Measurements from ENCODE around the gene ZAR1. TPM values are rescaled to one million over a fixed set of nuclear protein-coding genes. Genes with fewer than 3 reads are reported as not detected.

The ZAR1 gene
- total and polyA plus RNA-seq, 5 donors: not detected

GRCh38 chr4:48518143-48518542 is 28.1 kb downstream of the ZAR1 start:
- H3K27me3 ChIP-seq (ENCODE audit: control insufficient read depth, insufficient read depth): no peaks in the 10 kb centered on the region
- ATAC-seq (no peak), DNase-seq (no peak)
- intact Hi-C loops (cut with DNase I): no loop called here
- no peak overlapping the region for H3K27ac ChIP-seq (ENCODE audit: low read length)
- H3K4me3 ChIP-seq (ENCODE audit: low read length): no peak overlapping the region
- H3K4me1 ChIP-seq (ENCODE audit: control insufficient read depth, insufficient read depth, low read length): no peaks in the 10 kb centered on the region
- H3K9me3 ChIP-seq (ENCODE audit: control insufficient read depth, low read length): no peaks in the 10 kb centered on the region
- 95% methylated on average over 3 of the region's 3 CpGs for WGBS

- ATAC-seq (no peak), DNase-seq (no peak)
- intact Hi-C loops (cut with DNase I): no loop called here
- Histone ChIP-seq H3K4me1 (ENCODE audit: control insufficient read depth, insufficient read depth, low read length) (no peaks in the 10 kb centered on the region), H3K27me3 (ENCODE audit: control insufficient read depth, insufficient read depth) (no peaks in the 10 kb centered on the region), H3K4me3 (ENCODE audit: low read length) (no peak overlapping the region), H3K9me3 (ENCODE audit: control insufficient read depth, low read length) (no peaks in the 10 kb centered on the region), H3K27ac (ENCODE audit: low read length) (no peak overlapping the region)
- WGBS: 64% methylated on average over 1 of the region's 1 CpG
These were observed 36.4 kb downstream of the ZAR1 start for GRCh38 chr4:48526406-48526805.

GRCh38 chr4:48538358-48538757 is 48.3 kb downstream of the ZAR1 start:
- H3K27ac ChIP-seq (ENCODE audit: low read length): no peak overlapping the region
- intact Hi-C loops (cut with DNase I): no loop called here
- DNase-seq (no peak), ATAC-seq (no peak)
- no peaks in the 10 kb centered on the region for H3K4me1 ChIP-seq (ENCODE audit: control insufficient read depth, insufficient read depth, low read length)
- H3K9me3 ChIP-seq (ENCODE audit: control insufficient read depth, low read length): no peaks in the 10 kb centered on the region
- H3K27me3 ChIP-seq (ENCODE audit: control insufficient read depth, insufficient read depth): no peaks in the 10 kb centered on the region
- no peak overlapping the region for H3K4me3 ChIP-seq (ENCODE audit: low read length)

- 90% methylated on average over 3 of the region's 3 CpGs for WGBS
- no peak overlapping the region for H3K4me3 ChIP-seq (ENCODE audit: low read length)
These were observed 49.5 kb downstream of the ZAR1 start for GRCh38 chr4:48539597-48539996.

GRCh38 chr4:48542888-48543287 is 52.8 kb downstream of the ZAR1 start:
- no peak for ATAC-seq
- 97% methylated on average over 2 of the region's 2 CpGs for WGBS
- no peak for DNase-seq
- Histone ChIP-seq H3K27me3 (ENCODE audit: control insufficient read depth, insufficient read depth) (no peaks in the 10 kb centered on the region), H3K27ac (ENCODE audit: low read length) (no peak overlapping the region), H3K4me1 (ENCODE audit: control insufficient read depth, insufficient read depth, low read length) (no peaks in the 10 kb centered on the region), H3K4me3 (ENCODE audit: low read length) (no peak overlapping the region), H3K9me3 (ENCODE audit: control insufficient read depth, low read length) (no peaks in the 10 kb centered on the region)
- intact Hi-C loops (cut with DNase I): no loop called here

More at GRCh38 chr4:48539597-48539996, 49.5 kb downstream of the ZAR1 start:
- Histone ChIP-seq H3K9me3 (ENCODE audit: control insufficient read depth, low read length) (no peaks in the 10 kb centered on the region), H3K4me1 (ENCODE audit: control insufficient read depth, insufficient read depth, low read length) (no peaks in the 10 kb centered on the region), H3K27me3 (ENCODE audit: control insufficient read depth, insufficient read depth) (no peaks in the 10 kb centered on the region), H3K27ac (ENCODE audit: low read length) (no peak overlapping the region)
- ATAC-seq (no peak), DNase-seq (no peak)
- intact Hi-C loops (cut with DNase I): no loop called here

GRCh38 chr4:48543796-48544195 is 53.7 kb downstream of the ZAR1 start:
- H3K27ac ChIP-seq (ENCODE audit: low read length): no peak overlapping the region
- DNase-seq (no peak), ATAC-seq (no peak)
- no peaks in the 10 kb centered on the region for H3K4me1 ChIP-seq (ENCODE audit: control insufficient read depth, insufficient read depth, low read length)
- H3K4me3 ChIP-seq (ENCODE audit: low read length): no peak overlapping the region
- no peaks in the 10 kb centered on the region for H3K27me3 ChIP-seq (ENCODE audit: control insufficient read depth, insufficient read depth)
- no peaks in the 10 kb centered on the region for H3K9me3 ChIP-seq (ENCODE audit: control insufficient read depth, low read length)
- intact Hi-C loops (cut with DNase I): no loop called here
- WGBS: 86% methylated on average over 3 of the region's 3 CpGs

Other genes with a start within 250 kb of the ZAR1 start
- gene TEC, start 220.4 kb upstream of the ZAR1 start, total RNA-seq: 1 to 10 TPM; 1.5 to 3.7 (median 2.0) TPM
- 0.84 TPM for gene TEC, start 220.4 kb upstream of the ZAR1 start, polyA plus RNA-seq
- gene SLAIN2, start 148.7 kb upstream of the ZAR1 start, total RNA-seq: 100 to 1,000 TPM; 119 to 123 (median 120) TPM
- 46.1 TPM for gene SLAIN2, start 148.7 kb upstream of the ZAR1 start, polyA plus RNA-seq
- gene SLC10A4, start 6.9 kb upstream of the ZAR1 start, total RNA-seq: under 1 TPM in 1 of 4 donors, not detected in 3; 0.25 TPM
- gene SLC10A4, start 6.9 kb upstream of the ZAR1 start, polyA plus RNA-seq: 0.09 TPM